Astrocyte of the hippocampus (primary cell): ENCODE measurements around the gene PURA.

Source experiments
- DNase-seq: peaks from one replicate; pipeline ENCODE4 v3.0.0; 2011; ENCODE audit warnings: low read depth, low spot score

The PURA gene

DNA sequence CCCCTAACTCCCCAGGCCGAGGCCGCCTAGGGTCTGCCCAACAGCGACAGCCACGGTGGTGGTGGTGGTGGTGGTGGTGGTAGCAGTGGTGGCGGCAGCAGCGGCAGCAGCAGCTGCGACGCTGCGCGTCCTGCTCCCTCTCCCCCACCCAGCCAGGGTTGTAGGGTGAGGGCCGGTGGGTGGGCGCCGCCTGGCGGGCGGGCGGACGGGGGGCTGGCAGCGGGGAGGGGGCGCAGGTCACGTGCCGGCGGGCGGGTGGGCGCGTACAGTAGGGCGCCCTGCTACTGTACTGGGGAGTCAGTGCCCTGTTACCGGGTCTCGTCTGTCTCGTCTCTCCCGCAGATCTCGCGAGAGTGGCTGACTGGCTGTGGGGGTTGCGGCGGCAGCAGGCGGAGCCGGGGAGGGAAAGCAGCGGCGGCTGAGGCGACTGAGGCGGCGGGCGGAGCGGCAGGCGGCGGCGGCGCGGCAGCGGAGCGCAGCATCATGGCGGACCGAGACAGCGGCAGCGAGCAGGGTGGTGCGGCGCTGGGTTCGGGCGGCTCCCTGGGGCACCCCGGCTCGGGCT is at the start of gene PURA:
Gene PURA, plus strand, starts transcription at position 411 of the 565 bp plus-strand sequence. Its CDS starts 73 bp downstream, at position 484.
- DNase-seq, result peak; percentile 97

GRCh38 chr5:140072812-140073211 is 41.1 kb upstream of the PURA start:
- no peak for DNase-seq

GRCh38 chr5:140073296-140073695 is 40.6 kb upstream of the PURA start:
- peak; percentile 29 for DNase-seq

DNA sequence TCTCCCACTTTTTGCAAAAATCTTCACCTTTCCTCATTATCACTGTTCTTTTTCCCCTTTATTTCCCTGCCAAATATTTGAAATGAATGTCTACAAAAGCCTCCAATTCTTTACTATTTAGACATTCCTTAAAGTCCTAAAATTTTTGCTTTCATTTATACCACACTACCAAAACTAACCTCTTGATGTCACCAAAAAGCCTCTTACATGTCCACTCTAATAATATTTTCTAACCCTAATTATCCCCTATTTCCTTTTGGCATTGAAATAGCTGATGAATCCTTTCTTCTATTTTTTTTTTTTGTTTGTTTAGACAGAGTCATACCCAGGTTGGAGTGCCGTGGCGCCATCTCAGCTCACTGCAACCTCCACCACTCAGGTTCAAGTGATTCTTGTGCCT is 38.5 kb upstream of the PURA start:
- peak; percentile 11 for DNase-seq

GRCh38 chr5:140076142-140076541 is 37.8 kb upstream of the PURA start:
- no peak for DNase-seq

DNA sequence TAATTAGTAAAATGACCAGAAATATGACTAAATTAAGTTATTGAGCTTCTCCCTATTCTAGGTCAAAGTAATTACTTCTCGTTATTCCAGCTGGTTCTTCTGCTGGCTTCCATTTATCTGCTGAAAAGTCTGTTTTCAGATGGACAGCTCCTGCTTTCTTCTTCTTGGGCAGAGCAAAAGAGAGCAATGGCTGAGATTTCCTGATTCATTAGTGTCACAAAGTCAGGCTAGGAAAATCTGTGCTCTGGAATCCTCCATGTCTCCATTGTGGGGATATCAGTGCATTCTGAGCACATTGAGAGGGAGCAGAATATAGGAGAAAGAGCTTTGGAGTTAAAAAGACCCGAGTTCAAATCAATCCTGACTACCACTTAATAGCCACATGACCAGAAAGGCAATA is 37.1 kb upstream of the PURA start:
- no peak for DNase-seq

DNA sequence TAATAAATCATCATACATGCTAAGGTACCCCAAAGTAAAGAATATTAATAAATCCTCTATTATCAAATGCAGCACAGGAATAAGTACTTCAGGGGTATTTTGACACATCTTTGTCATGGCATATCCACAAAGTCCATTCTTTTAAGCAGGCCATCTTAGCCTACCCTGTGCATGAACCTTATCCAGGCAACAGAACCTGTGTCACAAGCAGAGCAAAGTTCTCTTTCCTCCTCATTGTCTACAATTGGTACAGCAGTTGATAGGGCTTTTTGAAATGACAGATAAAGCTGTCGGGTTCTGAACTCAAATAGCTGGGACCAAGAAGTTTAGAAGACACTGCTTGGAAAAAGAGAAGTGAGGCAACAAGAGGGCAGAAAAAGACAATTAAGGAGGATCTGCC is 30.8 kb upstream of the PURA start:
- DNase-seq, result no peak

DNA sequence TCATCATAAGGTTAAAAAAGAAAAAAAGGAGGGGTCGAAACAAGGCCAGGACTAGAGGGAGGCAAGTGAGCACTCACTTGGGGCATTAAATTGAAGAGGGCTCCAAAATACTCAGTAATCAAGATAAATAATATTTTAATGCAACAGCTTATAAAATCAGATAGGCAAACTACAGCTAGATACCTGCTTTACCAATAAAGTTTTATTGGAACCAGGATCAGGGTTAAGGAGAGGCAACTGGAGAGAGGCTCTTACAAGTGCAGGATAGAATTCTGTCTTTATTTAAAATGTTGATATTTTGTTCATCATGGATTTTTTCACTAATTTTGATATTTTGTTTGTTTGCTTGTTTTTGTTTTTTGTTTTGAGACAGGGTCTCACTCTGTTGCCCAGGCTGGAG is 30.3 kb upstream of the PURA start:
- no peak for DNase-seq

DNA sequence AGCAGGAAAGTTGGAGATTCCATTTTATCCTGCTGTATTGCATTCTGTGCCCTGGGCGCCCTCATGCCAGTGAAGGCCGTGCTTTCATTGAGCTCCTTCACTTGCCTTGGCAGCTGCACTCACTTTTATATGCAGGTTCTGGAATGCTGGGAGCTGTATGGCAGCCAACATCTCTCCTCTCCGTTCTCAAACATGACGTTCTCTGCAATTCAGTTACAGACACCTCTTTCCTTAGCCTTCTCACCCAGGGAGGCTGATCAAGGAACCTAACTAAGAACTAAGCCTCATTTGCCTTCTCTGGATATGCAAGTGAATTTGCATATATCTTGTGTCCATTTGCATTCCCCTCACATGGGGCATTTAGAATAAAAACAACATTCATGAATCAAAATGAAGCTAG is 29.4 kb upstream of the PURA start:
- peak; percentile 68 for DNase-seq

DNA sequence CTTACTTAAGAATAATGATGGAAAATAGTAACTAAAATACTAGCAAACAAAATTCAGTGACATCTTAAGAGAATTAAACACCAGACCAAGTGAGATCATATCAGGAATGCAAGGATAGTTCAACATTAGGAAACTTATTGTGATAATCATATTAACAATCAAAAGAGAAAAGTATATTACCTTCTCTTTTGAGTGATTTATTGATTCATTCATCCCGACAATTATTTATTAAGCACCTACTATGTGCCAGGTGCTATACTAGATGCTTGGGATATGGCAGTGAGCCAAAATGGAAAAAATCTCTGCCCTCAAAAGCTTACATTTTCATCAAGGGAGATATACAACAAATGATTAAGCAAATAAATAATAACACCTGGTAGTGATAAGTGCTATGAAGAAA is 23.7 kb upstream of the PURA start:
- no peak for DNase-seq

- no peak for DNase-seq
Observed at GRCh38 chr5:140093179-140093578, 20.7 kb upstream of the PURA start.

GRCh38 chr5:140093866-140094265 is 20.0 kb upstream of the PURA start:
- DNase-seq, result no peak

- no peak for DNase-seq
Observed at GRCh38 chr5:140094889-140095288, 19.0 kb upstream of the PURA start.

DNA sequence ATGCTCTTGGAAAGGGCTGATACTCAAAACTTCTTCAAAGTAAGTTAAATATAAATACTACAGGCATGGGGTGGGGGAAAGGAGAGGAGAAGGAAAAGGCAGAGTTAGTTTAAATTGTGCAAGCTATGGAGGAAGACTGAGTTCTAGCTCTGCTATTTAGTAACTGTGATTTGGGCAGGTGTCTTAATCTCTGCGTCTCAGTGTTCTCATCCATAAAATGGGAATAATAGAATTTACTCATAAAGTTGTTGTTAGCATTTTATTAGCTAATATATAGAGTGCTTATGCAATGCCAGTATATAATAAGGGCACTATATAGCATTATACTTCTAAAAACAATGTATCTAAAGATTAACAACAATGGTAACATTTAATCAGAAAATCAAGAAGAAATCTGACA is 12.7 kb upstream of the PURA start:
- no peak for DNase-seq

GRCh38 chr5:140103154-140103553 is 10.8 kb upstream of the PURA start:
- no peak for DNase-seq

DNA sequence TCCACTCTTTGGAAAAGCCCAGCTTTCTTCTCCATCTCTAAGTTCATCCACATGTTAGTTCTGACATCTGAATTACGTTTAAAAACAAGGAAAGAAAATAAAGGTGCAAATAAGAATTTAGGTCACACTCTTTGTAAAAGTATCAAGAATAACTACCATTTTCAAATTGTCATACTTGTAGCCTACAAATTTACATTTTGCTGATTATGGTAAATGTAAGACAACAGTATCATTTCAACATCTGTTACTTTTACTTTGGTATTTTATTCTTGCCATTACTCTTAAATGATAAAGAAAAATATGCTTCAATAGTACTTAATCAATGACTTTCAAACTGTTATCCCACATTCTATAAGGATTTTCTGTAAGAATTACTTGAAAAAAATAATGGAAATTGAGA is 9.8 kb upstream of the PURA start:
- no peak for DNase-seq

DNA sequence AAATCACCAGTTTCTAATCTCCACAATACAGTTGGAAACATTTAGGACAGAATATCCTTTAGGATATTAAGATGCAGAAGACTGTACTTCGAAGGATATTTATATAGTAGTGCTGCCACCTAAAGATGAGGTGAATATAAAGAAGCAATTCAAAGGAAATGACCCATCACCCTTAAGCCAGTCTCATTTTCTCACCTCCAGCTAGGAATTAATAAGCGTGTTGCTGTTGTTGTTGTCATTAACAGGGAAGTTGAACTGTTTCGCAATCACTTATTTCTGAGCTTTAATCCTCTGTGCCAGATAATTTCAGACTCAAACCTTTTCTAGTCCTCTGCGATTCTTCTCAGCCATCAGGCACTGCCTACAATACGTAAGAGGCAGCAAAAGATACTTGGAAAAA is 7.8 kb upstream of the PURA start:
- DNase-seq, result no peak

DNA sequence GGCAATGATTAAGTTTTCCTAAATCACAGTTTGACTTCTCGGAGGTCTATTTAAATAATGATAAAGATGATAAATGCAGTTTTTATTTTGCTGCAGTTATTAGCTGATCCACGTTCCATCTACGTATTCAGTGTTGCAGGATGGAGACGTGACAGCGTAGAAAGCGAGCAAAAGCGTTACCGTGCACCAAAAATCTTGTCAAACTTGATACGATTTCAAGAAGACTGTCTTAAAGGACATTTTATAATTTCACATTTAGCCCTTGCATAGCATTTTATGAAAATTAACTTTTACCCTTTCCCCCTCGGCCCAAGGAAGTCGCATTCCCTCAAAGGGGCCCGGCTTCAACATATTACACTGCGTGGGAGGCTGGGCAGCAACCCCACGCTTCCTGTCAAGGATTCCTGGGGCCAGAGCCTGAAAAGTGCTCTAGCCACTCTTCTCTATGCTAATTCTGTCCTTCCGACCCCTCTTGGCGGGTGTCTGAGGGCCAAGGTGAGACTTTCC is 7.1 kb upstream of the PURA start:
- DNase-seq, result no peak

- peak; percentile 97 for DNase-seq
Observed at GRCh38 chr5:140107312-140108092, 6.4 kb upstream of the PURA start.

- peak; percentile 14 for DNase-seq
Observed at GRCh38 chr5:140108093-140109017, 5.6 kb upstream of the PURA start.

GRCh38 chr5:140109018-140109758 is 4.7 kb upstream of the PURA start:
- peak; percentile 27 for DNase-seq
